IMR-90 (cell line): ENCODE results near the gene PIP4K2A.

Source experiments
- CEBPB ChIP-seq: IDR thresholded peaks from 2 replicates; pipeline ENCODE4 v1.6.1; 2012; ENCODE audit warnings: low read depth, low read length, improper control_type of control experiment
- CHD1 ChIP-seq: IDR thresholded peaks from 2 replicates; pipeline ENCODE4 v1.6.1; 2012; ENCODE audit warnings: low read depth, low read length, improper control_type of control experiment
- MAZ ChIP-seq: IDR thresholded peaks from 2 replicates; pipeline ENCODE4 v1.6.1; 2012; ENCODE audit warnings: low read depth, mild to moderate bottlenecking, low read length, improper control_type of control experiment, moderate library complexity, borderline replicate concordance
- RFX5 ChIP-seq: IDR thresholded peaks from 2 replicates; pipeline ENCODE4 v1.8.0; 2012; ENCODE audit warnings: low read depth, mild to moderate bottlenecking, low read length, moderate library complexity
- SMC3 ChIP-seq: fragments of 150-350 bp; IDR thresholded peaks from 2 replicates; pipeline ENCODE4 v1.6.1; 2016; ENCODE audit warnings: low read depth, mild to moderate bottlenecking, antibody characterized with exemption, low read length, moderate library complexity
- TF ChIP-seq, protein P1 (sequence below): conservative IDR thresholded peaks from 2 replicates; pipeline ENCODE4 v1.5.1; 2012; ENCODE audit warnings: mild to moderate bottlenecking, low read depth, low read length, improper control_type of control experiment
- TF ChIP-seq, protein P2 (sequence below): fragments of 150-350 bp; IDR thresholded peaks from 2 replicates; pipeline ENCODE4 v1.6.1; 2017; ENCODE audit warnings: mild to moderate bottlenecking, antibody characterized with exemption, low read length, low read depth

DNA sequence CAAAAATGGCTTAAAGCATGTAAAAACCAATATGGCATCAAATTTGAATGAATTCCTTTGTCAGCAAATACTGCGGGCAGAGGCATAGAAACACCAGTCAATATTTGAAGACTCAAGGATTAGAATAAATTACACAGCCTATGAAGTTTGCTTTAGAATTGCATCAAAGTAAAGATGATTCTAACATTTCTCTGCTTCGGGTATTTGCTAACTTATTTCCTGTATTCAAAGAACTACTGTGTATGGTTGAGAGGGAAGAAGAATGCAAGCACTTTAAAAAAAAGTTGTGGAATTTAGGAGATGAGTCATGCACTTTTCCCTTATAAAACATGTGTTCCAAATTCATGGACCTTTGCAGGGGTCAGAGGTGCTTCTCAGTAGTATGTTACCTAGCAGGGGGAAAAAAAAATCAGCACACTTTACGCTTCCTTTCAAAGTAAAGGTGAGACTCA lies 90.1 kb downstream of the PIP4K2A start:
- TF ChIP-seq, protein P1, sequence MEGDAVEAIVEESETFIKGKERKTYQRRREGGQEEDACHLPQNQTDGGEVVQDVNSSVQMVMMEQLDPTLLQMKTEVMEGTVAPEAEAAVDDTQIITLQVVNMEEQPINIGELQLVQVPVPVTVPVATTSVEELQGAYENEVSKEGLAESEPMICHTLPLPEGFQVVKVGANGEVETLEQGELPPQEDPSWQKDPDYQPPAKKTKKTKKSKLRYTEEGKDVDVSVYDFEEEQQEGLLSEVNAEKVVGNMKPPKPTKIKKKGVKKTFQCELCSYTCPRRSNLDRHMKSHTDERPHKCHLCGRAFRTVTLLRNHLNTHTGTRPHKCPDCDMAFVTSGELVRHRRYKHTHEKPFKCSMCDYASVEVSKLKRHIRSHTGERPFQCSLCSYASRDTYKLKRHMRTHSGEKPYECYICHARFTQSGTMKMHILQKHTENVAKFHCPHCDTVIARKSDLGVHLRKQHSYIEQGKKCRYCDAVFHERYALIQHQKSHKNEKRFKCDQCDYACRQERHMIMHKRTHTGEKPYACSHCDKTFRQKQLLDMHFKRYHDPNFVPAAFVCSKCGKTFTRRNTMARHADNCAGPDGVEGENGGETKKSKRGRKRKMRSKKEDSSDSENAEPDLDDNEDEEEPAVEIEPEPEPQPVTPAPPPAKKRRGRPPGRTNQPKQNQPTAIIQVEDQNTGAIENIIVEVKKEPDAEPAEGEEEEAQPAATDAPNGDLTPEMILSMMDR: no peak
- TF ChIP-seq CEBPB (peak; percentile 28; the same call in 1 of the 2 replicates), SMC3 (no peak), MAZ (no peak), RFX5 (no peak), CHD1 (no peak)
- TF ChIP-seq, protein P2, sequence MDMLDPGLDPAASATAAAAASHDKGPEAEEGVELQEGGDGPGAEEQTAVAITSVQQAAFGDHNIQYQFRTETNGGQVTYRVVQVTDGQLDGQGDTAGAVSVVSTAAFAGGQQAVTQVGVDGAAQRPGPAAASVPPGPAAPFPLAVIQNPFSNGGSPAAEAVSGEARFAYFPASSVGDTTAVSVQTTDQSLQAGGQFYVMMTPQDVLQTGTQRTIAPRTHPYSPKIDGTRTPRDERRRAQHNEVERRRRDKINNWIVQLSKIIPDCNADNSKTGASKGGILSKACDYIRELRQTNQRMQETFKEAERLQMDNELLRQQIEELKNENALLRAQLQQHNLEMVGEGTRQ: no peak
